HUES48 (cell line): ENCODE results near the gene FAM174B.

ENCODE experiments used
- H3K27ac ChIP-seq: one replicate; pipeline ENCODE4 v1.7.0; 2013; ENCODE audit warnings: low read depth, low read length, inconsistent platforms
- H3K27me3 ChIP-seq: 2 replicates; pipeline ENCODE4 v1.6.1; 2013; ENCODE audit warnings: mild to moderate bottlenecking, low read length; ENCODE audit not compliant: control insufficient read depth, insufficient read depth
- H3K36me3 ChIP-seq: 2 replicates; pipeline ENCODE4 v1.6.1; 2013; ENCODE audit warnings: low read length; ENCODE audit not compliant: control insufficient read depth, insufficient read depth
- H3K4me1 ChIP-seq: 2 replicates; pipeline ENCODE4 v1.6.1; 2013; ENCODE audit warnings: mild to moderate bottlenecking, low read length; ENCODE audit not compliant: control insufficient read depth, insufficient read depth
- H3K4me3 ChIP-seq: 2 replicates; pipeline ENCODE4 v1.5.1; 2013; ENCODE audit warnings: mild to moderate bottlenecking, low read depth, low read length
- H3K9ac ChIP-seq: 2 replicates; pipeline ENCODE4 v1.6.1; 2013; ENCODE audit warnings: mild to moderate bottlenecking, low read depth, low read length, moderate library complexity
- H3K9me3 ChIP-seq: 2 replicates; pipeline ENCODE4 v1.6.1; 2013; ENCODE audit warnings: low read length; ENCODE audit not compliant: control insufficient read depth, insufficient read depth

The FAM174B gene

GRCh38 chr15:92580933-92581445 lies 74.6 kb downstream of the FAM174B start:
- no peaks in the 10 kb centered on the region for H3K36me3 ChIP-seq
- no peak overlapping the region for H3K4me3 ChIP-seq
- H3K4me1 ChIP-seq = no peaks in the 10 kb centered on the region
- no peaks in the 10 kb centered on the region for H3K27me3 ChIP-seq
- peaks cover 14% of the 10 kb centered on the region for H3K9me3 ChIP-seq
- H3K9ac ChIP-seq = no peak overlapping the region
- no peak overlapping the region for H3K27ac ChIP-seq

- peaks cover 14% of the 10 kb centered on the region for H3K9me3 ChIP-seq
- no peak overlapping the region for H3K4me3 ChIP-seq
- H3K4me1 ChIP-seq = no peaks in the 10 kb centered on the region
- H3K9ac ChIP-seq = no peak overlapping the region
- H3K27ac ChIP-seq = no peak overlapping the region
- no peaks in the 10 kb centered on the region for H3K27me3 ChIP-seq
- H3K36me3 ChIP-seq = no peaks in the 10 kb centered on the region
Observed at GRCh38 chr15:92580521-92580920, 75.1 kb downstream of the FAM174B start.

GRCh38 chr15:92579931-92580470 lies 75.6 kb downstream of the FAM174B start:
- no peaks in the 10 kb centered on the region for H3K36me3 ChIP-seq
- no peak overlapping the region for H3K4me3 ChIP-seq
- no peak overlapping the region for H3K27ac ChIP-seq
- no peak overlapping the region for H3K9ac ChIP-seq
- no peaks in the 10 kb centered on the region for H3K4me1 ChIP-seq
- H3K27me3 ChIP-seq = no peaks in the 10 kb centered on the region
- H3K9me3 ChIP-seq = peaks cover 14% of the 10 kb centered on the region

GRCh38 chr15:92579486-92579885 lies 76.1 kb downstream of the FAM174B start:
- no peaks in the 10 kb centered on the region for H3K36me3 ChIP-seq
- H3K4me1 ChIP-seq = no peaks in the 10 kb centered on the region
- H3K9me3 ChIP-seq = peaks cover 11% of the 10 kb centered on the region
- H3K27me3 ChIP-seq = no peaks in the 10 kb centered on the region
- H3K9ac ChIP-seq = no peak overlapping the region
- no peak overlapping the region for H3K4me3 ChIP-seq
- H3K27ac ChIP-seq = no peak overlapping the region

- Histone ChIP-seq H3K27me3 (no peaks in the 10 kb centered on the region), H3K27ac (no peak overlapping the region), H3K9ac (no peak overlapping the region), H3K9me3 (no peaks in the 10 kb centered on the region), H3K36me3 (no peaks in the 10 kb centered on the region), H3K4me3 (no peak overlapping the region), H3K4me1 (no peaks in the 10 kb centered on the region)
Observed at GRCh38 chr15:92578096-92578835, 77.3 kb downstream of the FAM174B start.

GRCh38 chr15:92576597-92577200 lies 78.9 kb downstream of the FAM174B start:
- H3K4me1 ChIP-seq = no peaks in the 10 kb centered on the region
- no peak overlapping the region for H3K27ac ChIP-seq
- H3K9ac ChIP-seq = no peak overlapping the region
- H3K9me3 ChIP-seq = no peaks in the 10 kb centered on the region
- H3K4me3 ChIP-seq = no peak overlapping the region
- H3K27me3 ChIP-seq = no peaks in the 10 kb centered on the region
- no peaks in the 10 kb centered on the region for H3K36me3 ChIP-seq

GRCh38 chr15:92574566-92574965 lies 81.0 kb downstream of the FAM174B start:
- Histone ChIP-seq H3K4me3 (no peak overlapping the region), H3K36me3 (no peaks in the 10 kb centered on the region), H3K27me3 (no peaks in the 10 kb centered on the region), H3K9me3 (no peaks in the 10 kb centered on the region), H3K4me1 (no peaks in the 10 kb centered on the region), H3K9ac (no peak overlapping the region), H3K27ac (no peak overlapping the region)

- no peaks in the 10 kb centered on the region for H3K27me3 ChIP-seq
- H3K27ac ChIP-seq = no peak overlapping the region
- H3K9ac ChIP-seq = no peak overlapping the region
- no peaks in the 10 kb centered on the region for H3K36me3 ChIP-seq
- H3K9me3 ChIP-seq = no peaks in the 10 kb centered on the region
- no peak overlapping the region for H3K4me3 ChIP-seq
- H3K4me1 ChIP-seq = no peaks in the 10 kb centered on the region
Observed at GRCh38 chr15:92574161-92574560, 81.4 kb downstream of the FAM174B start.

GRCh38 chr15:92571824-92572223 lies 83.8 kb downstream of the FAM174B start:
- Histone ChIP-seq H3K4me3 (no peak overlapping the region), H3K9ac (no peak overlapping the region), H3K9me3 (no peaks in the 10 kb centered on the region), H3K27me3 (no peaks in the 10 kb centered on the region), H3K4me1 (no peaks in the 10 kb centered on the region), H3K36me3 (no peaks in the 10 kb centered on the region), H3K27ac (no peak overlapping the region)

GRCh38 chr15:92570391-92570790 lies 85.2 kb downstream of the FAM174B start:
- Histone ChIP-seq H3K9ac (no peak overlapping the region), H3K27me3 (no peaks in the 10 kb centered on the region), H3K9me3 (no peaks in the 10 kb centered on the region), H3K4me1 (no peaks in the 10 kb centered on the region), H3K36me3 (no peaks in the 10 kb centered on the region), H3K4me3 (no peak overlapping the region), H3K27ac (no peak overlapping the region)

GRCh38 chr15:92569778-92570177 lies 85.8 kb downstream of the FAM174B start:
- no peak overlapping the region for H3K9ac ChIP-seq
- no peak overlapping the region for H3K4me3 ChIP-seq
- H3K4me1 ChIP-seq = no peaks in the 10 kb centered on the region
- no peaks in the 10 kb centered on the region for H3K27me3 ChIP-seq
- no peaks in the 10 kb centered on the region for H3K36me3 ChIP-seq
- no peak overlapping the region for H3K27ac ChIP-seq
- no peaks in the 10 kb centered on the region for H3K9me3 ChIP-seq
